SH-SY5Y (cell line): Measurements from ENCODE around the gene WRNIP1.

Source experiments
- GATA2 ChIP-seq: IDR thresholded peaks from 2 replicates; pipeline ENCODE4 v1.6.1; 2011; ENCODE audit warnings: mild to moderate bottlenecking, low read depth, low read length
- GATA3 ChIP-seq: IDR thresholded peaks from 2 replicates; pipeline ENCODE4 v1.6.1; 2011; ENCODE audit warnings: low read depth, mild to moderate bottlenecking, low read length, moderate library complexity

Gene WRNIP1

DNA sequence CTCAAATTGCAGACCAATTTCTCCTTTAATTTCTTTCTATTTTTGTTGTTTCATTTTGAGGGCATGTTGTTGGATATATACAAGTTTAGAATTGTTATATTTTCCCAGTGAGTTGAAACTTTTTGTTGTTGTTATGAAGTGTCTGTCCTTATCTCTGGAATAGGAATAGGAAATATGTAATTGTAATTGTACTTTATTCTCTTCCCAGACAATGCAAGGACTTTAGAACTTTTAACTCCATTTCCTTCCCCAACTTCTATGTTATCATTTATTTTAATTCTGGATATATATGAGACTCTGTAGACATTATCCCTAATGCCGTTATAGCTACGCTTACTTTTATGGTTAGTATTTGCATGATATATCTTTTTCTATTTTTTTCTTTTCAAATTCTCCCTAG is 64.1 kb downstream of the WRNIP1 start:
- TF ChIP-seq GATA3 (no peak), GATA2 (no peak)

DNA sequence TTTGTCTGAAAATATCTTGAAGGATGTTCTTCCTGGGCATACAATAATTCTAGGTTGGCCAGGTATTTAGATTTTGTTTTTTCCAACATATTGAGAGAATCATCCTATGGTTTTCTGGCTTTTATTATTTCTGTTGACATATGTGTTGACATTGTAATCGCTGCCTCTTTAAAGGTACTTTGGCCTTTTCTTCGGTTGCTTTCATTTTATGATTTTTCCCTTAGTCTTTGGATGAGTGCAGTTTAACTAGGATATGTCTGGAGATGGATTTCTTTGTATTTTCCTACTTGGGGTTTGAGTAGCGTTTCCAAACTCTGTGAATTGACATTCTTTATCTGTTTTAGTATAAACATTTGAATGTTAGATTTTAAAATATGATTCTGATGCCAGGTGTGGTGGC is 65.0 kb downstream of the WRNIP1 start:
- TF ChIP-seq GATA2 (no peak), GATA3 (no peak)

DNA sequence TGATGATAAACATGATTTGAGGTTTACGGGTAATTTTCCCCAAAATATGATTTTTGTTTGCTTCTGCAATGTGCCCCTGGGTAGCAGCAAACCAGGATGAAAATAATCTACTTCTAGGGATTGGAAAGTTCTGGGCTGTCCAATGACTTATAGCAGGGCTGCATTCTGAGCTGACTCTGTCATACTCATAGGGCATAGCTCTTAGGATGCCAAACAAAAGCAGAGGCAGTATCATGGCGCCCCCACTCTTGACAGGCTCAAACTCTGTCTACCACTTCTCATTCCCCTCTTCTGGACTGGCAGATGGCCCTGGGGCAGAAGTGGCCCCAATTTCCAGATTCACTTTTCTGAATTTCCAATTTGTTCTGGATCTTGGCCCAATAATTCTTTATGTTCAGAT is 66.2 kb downstream of the WRNIP1 start:
- TF ChIP-seq GATA2 (no peak), GATA3 (no peak)

DNA sequence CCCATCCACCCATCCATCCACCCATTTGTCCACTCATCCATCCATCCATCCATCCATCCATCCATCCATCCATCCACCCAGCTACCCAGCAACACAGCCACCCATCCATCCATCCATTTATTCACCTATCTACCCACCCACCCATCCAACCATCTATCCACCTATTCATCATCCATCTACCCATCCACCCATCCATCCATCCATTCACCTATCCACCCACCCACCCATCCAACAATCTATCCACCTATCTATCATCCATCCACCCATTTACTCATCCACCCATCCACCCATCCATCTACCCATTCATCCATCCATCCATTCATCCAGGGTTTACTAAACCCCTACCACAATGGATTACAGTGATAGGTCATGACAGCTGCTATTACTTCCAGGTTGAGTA is 69.1 kb downstream of the WRNIP1 start:
- TF ChIP-seq GATA2 (no peak), GATA3 (no peak)
